Sigmoid colon (tissue), 4 donors: Measurements from ENCODE around the gene GLIPR2.

ENCODE experiments used
- EP300 ChIP-seq, 4 donors: sonication (generic); formaldehyde crosslinking; IDR thresholded peaks; one replicate each; pipeline ENCODE4 v1.6.1; 2017; ENCODE audit warnings: antibody characterized with exemption in 4 of 4
- TF ChIP-seq, protein P1 (sequence below), 4 experiments: fragments of 450-650 bp in 3 of 4; fragments of 200-600 bp in 1 of 4; IDR thresholded peaks; one replicate each; pipeline ENCODE4 v1.5.1; 2016 to 2019; ENCODE audit warnings: antibody characterized with exemption in 4 of 4, mild to moderate bottlenecking in 3 of 4, moderate library complexity in 2 of 4

DNA sequence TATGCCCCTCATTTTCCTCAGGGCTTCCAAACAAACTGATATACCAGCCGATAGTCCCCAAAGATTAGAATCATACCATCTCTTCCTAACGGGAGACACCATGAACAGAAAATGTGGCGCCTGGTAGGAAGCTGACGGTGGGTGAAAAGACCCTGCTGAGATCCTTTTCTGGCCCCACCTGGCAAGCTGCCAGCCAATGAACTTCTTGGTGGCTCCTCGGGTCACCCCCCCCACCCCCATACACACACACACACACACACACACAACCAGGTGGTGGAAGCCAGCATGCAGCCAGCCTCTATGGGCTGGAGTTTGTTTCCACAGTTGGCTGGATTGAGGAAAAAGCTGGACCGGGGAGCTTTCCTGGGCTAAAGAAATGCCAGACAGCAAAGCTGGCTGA, 27.8 kb downstream of the GLIPR2 start:
- TF ChIP-seq, protein P1, sequence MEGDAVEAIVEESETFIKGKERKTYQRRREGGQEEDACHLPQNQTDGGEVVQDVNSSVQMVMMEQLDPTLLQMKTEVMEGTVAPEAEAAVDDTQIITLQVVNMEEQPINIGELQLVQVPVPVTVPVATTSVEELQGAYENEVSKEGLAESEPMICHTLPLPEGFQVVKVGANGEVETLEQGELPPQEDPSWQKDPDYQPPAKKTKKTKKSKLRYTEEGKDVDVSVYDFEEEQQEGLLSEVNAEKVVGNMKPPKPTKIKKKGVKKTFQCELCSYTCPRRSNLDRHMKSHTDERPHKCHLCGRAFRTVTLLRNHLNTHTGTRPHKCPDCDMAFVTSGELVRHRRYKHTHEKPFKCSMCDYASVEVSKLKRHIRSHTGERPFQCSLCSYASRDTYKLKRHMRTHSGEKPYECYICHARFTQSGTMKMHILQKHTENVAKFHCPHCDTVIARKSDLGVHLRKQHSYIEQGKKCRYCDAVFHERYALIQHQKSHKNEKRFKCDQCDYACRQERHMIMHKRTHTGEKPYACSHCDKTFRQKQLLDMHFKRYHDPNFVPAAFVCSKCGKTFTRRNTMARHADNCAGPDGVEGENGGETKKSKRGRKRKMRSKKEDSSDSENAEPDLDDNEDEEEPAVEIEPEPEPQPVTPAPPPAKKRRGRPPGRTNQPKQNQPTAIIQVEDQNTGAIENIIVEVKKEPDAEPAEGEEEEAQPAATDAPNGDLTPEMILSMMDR (IDR thresholded peaks at IDR 0.05) = no peak
- no peak for TF ChIP-seq EP300 (IDR thresholded peaks at IDR 0.05)
